Measurements from ENCODE around the gene PIK3AP1. TPM values are rescaled to one million over a fixed set of nuclear protein-coding genes. Genes with fewer than 3 reads are reported as not detected.

Gene PIK3AP1
- total RNA-seq, 1 donor from 2014 or later: 3.8 TPM

DNA sequence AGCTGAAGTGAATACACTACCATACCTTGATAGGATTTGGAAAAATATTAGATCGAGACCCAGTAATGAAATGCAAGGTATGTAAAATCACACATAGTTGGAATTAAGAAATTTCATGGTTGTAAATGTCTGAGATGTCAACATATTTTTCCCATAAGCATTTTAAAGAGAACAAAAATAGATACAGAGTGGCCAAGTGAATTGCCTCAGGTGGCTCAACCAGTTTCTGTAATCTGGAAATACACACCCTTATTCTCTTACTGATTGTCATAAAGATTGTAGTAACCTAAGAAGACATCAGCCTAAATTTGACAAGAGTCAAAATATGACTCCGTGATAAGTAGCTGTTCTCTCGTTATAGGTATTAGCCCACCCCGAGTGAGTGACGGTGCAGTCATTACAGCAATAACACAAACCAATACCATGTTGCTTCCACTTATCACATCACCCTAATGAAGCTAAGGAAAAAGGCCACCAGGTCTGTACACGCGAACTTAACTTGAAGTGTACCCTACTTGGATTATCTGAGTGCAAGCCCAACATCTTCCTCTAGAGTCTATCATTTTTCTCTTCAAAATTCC is 23.4 kb downstream of the PIK3AP1 start:
- no peak overlapping the region for H3K4me3 Mint-ChIP-seq
- no peaks in the 10 kb centered on the region for H3K79me2 ChIP-seq (ENCODE audit: low read depth)
- no peaks in the 10 kb centered on the region for H3K36me3 Mint-ChIP-seq
- H3K9ac ChIP-seq: no peak overlapping the region
- H3K9me3 Mint-ChIP-seq: no peaks in the 10 kb centered on the region
- H3K4me3 ChIP-seq: no peak overlapping the region
- TF ChIP-seq EZH2phosphoT487 (IDR thresholded peaks at IDR 0.05): no peak
- TF ChIP-seq CTCF (IDR thresholded peaks at IDR 0.05): no peak
- no peak for TF ChIP-seq EZH2 (IDR thresholded peaks at IDR 0.05)
- H2AFZ ChIP-seq (replicated peaks): no peak overlapping the region
- H3K4me1 Mint-ChIP-seq: no peaks in the 10 kb centered on the region
- peaks cover 4% of the 10 kb centered on the region for H3K4me1 ChIP-seq
- H3K4me2 ChIP-seq: no peak overlapping the region
- H3K27me3 Mint-ChIP-seq (ENCODE audit: insufficient read depth, low read depth): peaks cover 2% of the 10 kb centered on the region
- no peaks in the 10 kb centered on the region for H3K9me3 ChIP-seq (ENCODE audit: low read depth)
- H4K20me1 ChIP-seq (ENCODE audit: low read depth): no peaks in the 10 kb centered on the region
- peaks cover 5% of the 10 kb centered on the region for H3F3A ChIP-seq (ENCODE audit: low read depth)
- DNase-seq (ENCODE audit: low spot score): no peak
- no peaks in the 10 kb centered on the region for H3K27me3 ChIP-seq
- no peak overlapping the region for H3K27ac Mint-ChIP-seq
- no peak overlapping the region for H3K27ac ChIP-seq
- no peaks in the 10 kb centered on the region for H3K36me3 ChIP-seq

GRCh38 chr10:96695975-96696634 is 24.2 kb downstream of the PIK3AP1 start:
- Mint-ChIP-seq H3K27ac (no peak overlapping the region), H3K27me3 (ENCODE audit: insufficient read depth, low read depth) (peaks cover 2% of the 10 kb centered on the region), H3K36me3 (no peaks in the 10 kb centered on the region), H3K9me3 (no peaks in the 10 kb centered on the region), H3K4me3 (no peak overlapping the region), H3K4me1 (no peaks in the 10 kb centered on the region)
- H3K4me1 ChIP-seq: peaks cover 4% of the 10 kb centered on the region
- H3K4me3 ChIP-seq: no peak overlapping the region
- H3K79me2 ChIP-seq (ENCODE audit: low read depth): no peaks in the 10 kb centered on the region
- peaks cover 5% of the 10 kb centered on the region for H3F3A ChIP-seq (ENCODE audit: low read depth)
- H4K20me1 ChIP-seq (ENCODE audit: low read depth): no peaks in the 10 kb centered on the region
- no peaks in the 10 kb centered on the region for H3K27me3 ChIP-seq
- no peak overlapping the region for H3K27ac ChIP-seq
- DNase-seq (ENCODE audit: low spot score): no peak
- no peak overlapping the region for H3K4me2 ChIP-seq
- H3K36me3 ChIP-seq: no peaks in the 10 kb centered on the region
- no peaks in the 10 kb centered on the region for H3K9me3 ChIP-seq (ENCODE audit: low read depth)
- H2AFZ ChIP-seq (replicated peaks): no peak overlapping the region
- H3K9ac ChIP-seq: no peak overlapping the region
- TF ChIP-seq CTCF (IDR thresholded peaks at IDR 0.05): no peak
- no peak for TF ChIP-seq EZH2phosphoT487 (IDR thresholded peaks at IDR 0.05)
- no peak for TF ChIP-seq EZH2 (IDR thresholded peaks at IDR 0.05)

DNA sequence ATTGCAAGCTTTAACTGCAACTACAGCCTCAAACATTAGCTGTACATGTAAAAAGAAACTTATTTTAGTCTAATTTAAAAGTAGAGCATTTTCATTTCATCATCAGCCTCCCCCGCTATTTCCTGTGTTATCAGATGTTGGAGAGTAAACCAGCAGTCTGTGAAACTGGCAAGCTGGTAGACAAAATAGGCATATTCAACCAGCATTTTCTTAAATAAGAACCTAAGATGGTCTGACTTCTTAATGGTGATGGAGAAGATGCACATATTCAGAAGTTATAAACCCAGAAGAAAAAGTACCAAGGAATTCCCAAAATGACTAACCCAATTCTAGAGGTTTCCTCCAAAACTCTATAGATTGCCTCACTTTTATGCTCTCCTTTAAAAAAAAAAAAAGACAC is 24.9 kb downstream of the PIK3AP1 start:
- H3K4me1 ChIP-seq: peaks cover 8% of the 10 kb centered on the region
- H3K4me2 ChIP-seq: no peak overlapping the region
- no peak overlapping the region for H3K4me3 Mint-ChIP-seq
- H3K27me3 Mint-ChIP-seq (ENCODE audit: insufficient read depth, low read depth): peaks cover 2% of the 10 kb centered on the region
- H3K27ac Mint-ChIP-seq: no peak overlapping the region
- no peaks in the 10 kb centered on the region for H3K9me3 ChIP-seq (ENCODE audit: low read depth)
- TF ChIP-seq EZH2phosphoT487 (IDR thresholded peaks at IDR 0.05) (no peak), EZH2 (IDR thresholded peaks at IDR 0.05) (no peak), CTCF (IDR thresholded peaks at IDR 0.05) (no peak)
- no peak overlapping the region for H3K9ac ChIP-seq
- no peaks in the 10 kb centered on the region for H3K4me1 Mint-ChIP-seq
- H3F3A ChIP-seq (ENCODE audit: low read depth): peaks cover 4% of the 10 kb centered on the region
- no peak overlapping the region for H2AFZ ChIP-seq (replicated peaks)
- H3K36me3 ChIP-seq: no peaks in the 10 kb centered on the region
- no peak overlapping the region for H3K27ac ChIP-seq
- no peaks in the 10 kb centered on the region for H4K20me1 ChIP-seq (ENCODE audit: low read depth)
- no peaks in the 10 kb centered on the region for H3K27me3 ChIP-seq
- H3K36me3 Mint-ChIP-seq: no peaks in the 10 kb centered on the region
- no peaks in the 10 kb centered on the region for H3K79me2 ChIP-seq (ENCODE audit: low read depth)
- H3K9me3 Mint-ChIP-seq: no peaks in the 10 kb centered on the region
- no peak overlapping the region for H3K4me3 ChIP-seq
- no peak for DNase-seq (ENCODE audit: low spot score)
